Measurements from ENCODE around the gene DNAJC18. TPM values are rescaled to one million over a fixed set of nuclear protein-coding genes. Genes with fewer than 3 reads are reported as not detected.

Gene DNAJC18
- total and polyA plus RNA-seq, 2 experiments from 2014 or later: 10.9 to 13.4 TPM

- H3K79me2 ChIP-seq (ENCODE audit: insufficient read depth): no peaks in the 10 kb centered on the region
- H4K20me1 ChIP-seq (ENCODE audit: insufficient read depth): no peaks in the 10 kb centered on the region
- no peaks in the 10 kb centered on the region for H3K9me3 ChIP-seq (ENCODE audit: low read depth)
- peak overlapping the region; percentile 91 for H3K4me3 ChIP-seq
- H3K27me3 ChIP-seq (replicated peaks; ENCODE audit: insufficient read depth): no peaks in the 10 kb centered on the region
- H3K36me3 ChIP-seq (ENCODE audit: low read depth): no peaks in the 10 kb centered on the region
- H3K9ac ChIP-seq: peak overlapping the region; percentile 94
- H3K4me1 ChIP-seq (ENCODE audit: insufficient read depth): peaks cover 8% of the 10 kb centered on the region
- TF ChIP-seq EZH2 (IDR thresholded peaks at IDR 0.05; ENCODE audit: insufficient read depth, poor library complexity, severe bottlenecking): no peak
- TF ChIP-seq EZH2phosphoT487 (IDR thresholded peaks at IDR 0.05; ENCODE audit: insufficient read depth, low read depth): no peak
- H3F3A ChIP-seq (ENCODE audit: insufficient read depth): peaks cover 7% of the 10 kb centered on the region; the same call in 1 of the 2 replicates
- no peaks in the 10 kb centered on the region for H3K9me2 ChIP-seq (ENCODE audit: insufficient read depth)
- no peak overlapping the region for H3K27ac ChIP-seq
- DNase-seq: no peak
- in situ Hi-C loops (cut with MboI): no loop called here
- peak overlapping the region; percentile 84 for H3K4me2 ChIP-seq (ENCODE audit: unreplicated experiment)
- peak overlapping the region; percentile 99 for H2AFZ ChIP-seq
- WGBS, 2 experiments (ENCODE audit: low coverage in 1 of 2, low lambda C conversion rate in 2 of 2, missing lambda C conversion rate in 2 of 2): 34 to 40% methylated on average over 8 of the region's 8 CpGs
Observed at GRCh38 chr5:139438707-139439012, 665 bp downstream of the DNAJC18 start.

DNA sequence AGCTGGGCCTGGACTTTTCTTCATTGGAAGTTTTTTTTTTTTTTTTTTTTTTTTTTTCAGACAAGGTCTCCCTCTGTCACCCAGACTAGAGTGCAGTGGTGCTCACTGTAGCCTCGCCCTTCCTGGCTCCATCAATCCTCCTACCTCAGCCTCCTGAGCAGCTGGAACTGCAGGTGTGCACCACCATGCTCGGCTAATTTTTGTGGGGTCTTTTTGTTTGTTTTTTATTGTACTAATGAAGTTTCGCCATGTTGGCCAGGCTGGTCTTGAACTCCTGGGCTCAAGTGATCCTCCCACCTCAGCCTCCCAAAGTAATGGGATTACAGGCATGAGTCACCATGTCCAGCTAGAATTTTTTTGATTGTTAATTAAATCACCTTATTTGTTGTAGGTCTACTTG, 3.6 kb downstream of the DNAJC18 start:
- in situ Hi-C loops (cut with MboI): no loop called here
- TF ChIP-seq EZH2phosphoT487 (IDR thresholded peaks at IDR 0.05; ENCODE audit: insufficient read depth, low read depth) (no peak), EZH2 (IDR thresholded peaks at IDR 0.05; ENCODE audit: insufficient read depth, poor library complexity, severe bottlenecking) (no peak)
- no peaks in the 10 kb centered on the region for H3K36me3 ChIP-seq (ENCODE audit: low read depth)
- H3K4me1 ChIP-seq (ENCODE audit: insufficient read depth): peaks cover 3% of the 10 kb centered on the region; the same call in 1 of the 2 replicates
- H3K9me3 ChIP-seq (ENCODE audit: low read depth): no peaks in the 10 kb centered on the region
- H3K4me3 ChIP-seq: no peak overlapping the region
- no peak overlapping the region for H2AFZ ChIP-seq
- no peaks in the 10 kb centered on the region for H3K27me3 ChIP-seq (replicated peaks; ENCODE audit: insufficient read depth)
- no peaks in the 10 kb centered on the region for H3K9me2 ChIP-seq (ENCODE audit: insufficient read depth)
- no peaks in the 10 kb centered on the region for H4K20me1 ChIP-seq (ENCODE audit: insufficient read depth)
- DNase-seq: no peak
- H3F3A ChIP-seq (ENCODE audit: insufficient read depth): peaks cover 4% of the 10 kb centered on the region; the same call in 1 of the 2 replicates
- no peak overlapping the region for H3K27ac ChIP-seq
- H3K4me2 ChIP-seq (ENCODE audit: unreplicated experiment): no peak overlapping the region
- H3K9ac ChIP-seq: no peak overlapping the region
- no peaks in the 10 kb centered on the region for H3K79me2 ChIP-seq (ENCODE audit: insufficient read depth)
- WGBS, 2 experiments (ENCODE audit: low coverage in 1 of 2, low lambda C conversion rate in 2 of 2, missing lambda C conversion rate in 2 of 2): 87 to 100% methylated on average over 3 of the region's 3 CpGs

- H3K79me2 ChIP-seq (ENCODE audit: insufficient read depth): no peaks in the 10 kb centered on the region
- 0 out of 2 replicates have a peak, but pooled peaks cover 3% of the 10 kb centered on the region for H3K4me1 ChIP-seq (ENCODE audit: insufficient read depth)
- in situ Hi-C loops (cut with MboI): no loop called here
- H3K27ac ChIP-seq: no peak overlapping the region
- H3K27me3 ChIP-seq (replicated peaks; ENCODE audit: insufficient read depth): no peaks in the 10 kb centered on the region
- no peak overlapping the region for H3K4me3 ChIP-seq
- H3K9me2 ChIP-seq (ENCODE audit: insufficient read depth): no peaks in the 10 kb centered on the region
- H3K4me2 ChIP-seq (ENCODE audit: unreplicated experiment): no peak overlapping the region
- H3K36me3 ChIP-seq (ENCODE audit: low read depth): no peaks in the 10 kb centered on the region
- TF ChIP-seq EZH2phosphoT487 (IDR thresholded peaks at IDR 0.05; ENCODE audit: insufficient read depth, low read depth): no peak
- no peak for TF ChIP-seq EZH2 (IDR thresholded peaks at IDR 0.05; ENCODE audit: insufficient read depth, poor library complexity, severe bottlenecking)
- H3K9me3 ChIP-seq (ENCODE audit: low read depth): no peaks in the 10 kb centered on the region
- 0 out of 2 replicates have a peak, but pooled peaks cover 5% of the 10 kb centered on the region for H3F3A ChIP-seq (ENCODE audit: insufficient read depth)
- 90 to 97% methylated on average over 1 of the region's 1 CpG for WGBS, 2 experiments (ENCODE audit: low coverage in 1 of 2, low lambda C conversion rate in 2 of 2, missing lambda C conversion rate in 2 of 2)
- no peak overlapping the region for H2AFZ ChIP-seq
- no peak overlapping the region for H3K9ac ChIP-seq
- no peaks in the 10 kb centered on the region for H4K20me1 ChIP-seq (ENCODE audit: insufficient read depth)
- DNase-seq: no peak
Observed at GRCh38 chr5:139431706-139432105, 7.6 kb downstream of the DNAJC18 start.

DNA sequence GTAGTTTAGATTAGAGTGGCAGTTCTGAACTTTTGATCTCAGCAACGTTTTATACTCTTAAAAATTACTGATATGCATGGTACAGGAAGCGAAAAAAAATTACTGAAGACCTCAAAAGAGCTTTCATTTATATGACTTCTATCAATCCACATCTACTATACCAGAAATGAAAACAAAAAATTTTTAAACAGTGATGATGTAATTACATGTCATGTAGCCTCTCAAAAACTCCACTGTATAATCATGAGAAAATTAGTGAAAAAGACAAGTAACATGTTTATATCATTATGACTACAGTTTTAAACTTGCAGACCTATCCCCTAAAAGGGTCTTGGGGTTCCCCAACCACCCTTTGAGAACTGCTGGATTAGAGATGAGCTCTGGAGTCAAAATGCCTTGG, 9.3 kb downstream of the DNAJC18 start:
- no peaks in the 10 kb centered on the region for H3K9me2 ChIP-seq (ENCODE audit: insufficient read depth)
- H3K4me2 ChIP-seq (ENCODE audit: unreplicated experiment): no peak overlapping the region
- no peaks in the 10 kb centered on the region for H3K79me2 ChIP-seq (ENCODE audit: insufficient read depth)
- H3K27ac ChIP-seq: no peak overlapping the region
- TF ChIP-seq EZH2phosphoT487 (IDR thresholded peaks at IDR 0.05; ENCODE audit: insufficient read depth, low read depth): no peak
- no peak for TF ChIP-seq EZH2 (IDR thresholded peaks at IDR 0.05; ENCODE audit: insufficient read depth, poor library complexity, severe bottlenecking)
- 78 to 84% methylated on average over 2 of the region's 2 CpGs for WGBS, 2 experiments (ENCODE audit: low coverage in 1 of 2, low lambda C conversion rate in 2 of 2, missing lambda C conversion rate in 2 of 2)
- H3K36me3 ChIP-seq (ENCODE audit: low read depth): no peaks in the 10 kb centered on the region
- H4K20me1 ChIP-seq (ENCODE audit: insufficient read depth): no peaks in the 10 kb centered on the region
- H2AFZ ChIP-seq: no peak overlapping the region
- H3K9ac ChIP-seq: no peak overlapping the region
- no peak overlapping the region for H3K4me3 ChIP-seq
- in situ Hi-C loops (cut with MboI): no loop called here
- H3K9me3 ChIP-seq (ENCODE audit: low read depth): no peaks in the 10 kb centered on the region
- 0 out of 2 replicates have a peak, but pooled peaks cover 4% of the 10 kb centered on the region for H3K4me1 ChIP-seq (ENCODE audit: insufficient read depth)
- no peak for DNase-seq
- 0 out of 2 replicates have a peak, but pooled peaks cover 5% of the 10 kb centered on the region for H3F3A ChIP-seq (ENCODE audit: insufficient read depth)
- no peaks in the 10 kb centered on the region for H3K27me3 ChIP-seq (replicated peaks; ENCODE audit: insufficient read depth)

All from GM23248 (cell line).